PC-3 (cell line): ENCODE results near the gene EEIG1. TPM values are rescaled to one million over a fixed set of nuclear protein-coding genes. Genes with fewer than 3 reads are reported as not detected.
A peak's percentile ranks its signal among the peaks of the same experiment; 100 is the strongest.

Experiments
- ATAC-seq: fragments of 200-7000 bp; cut with Tn5 transposase; 2 replicates; pipeline ENCODE4 v1.9.1; 2020; ENCODE audit warnings: mild to moderate bottlenecking, moderate library complexity
- BruUV-seq: library from RNA; stranded (reverse); fragments of 400-500 nt; replicated peaks from 2 replicates; lab custom pipeline; 2021; lab: Mats Ljungman, UMichigan
- CTCF ChIA-PET: fragments of 300-600 bp; sonication (Branson Sonifier 250); formaldehyde crosslinking; loops from one replicate; lab custom pipeline; 2022; ENCODE audit warnings: antibody characterized with exemption; lab: Charles Lee
- POLR2A ChIA-PET: fragments of 300-600 bp; sonication (Branson Sonifier 250); formaldehyde crosslinking; loops from one replicate; lab custom pipeline; 2022; ENCODE audit warnings: antibody characterized with exemption; ENCODE audit not compliant: unreplicated experiment; lab: Charles Lee
- DNase-seq: peaks from one replicate; pipeline ENCODE4 v3.0.0-alpha.2; 2015
- H2AFZ ChIP-seq: fragments of 300-600 bp; sonication (generic); 2 replicates; pipeline ENCODE4 v1.6.0; 2016; ENCODE audit warnings: antibody characterized with exemption, low read length
- H3F3A ChIP-seq: fragments of 300-600 bp; sonication (generic); one replicate; pipeline ENCODE4 v1.6.0; 2017; ENCODE audit warnings: antibody characterized with exemption, low read length, control low read depth, mild to moderate bottlenecking; ENCODE audit not compliant: unreplicated experiment
- H3K27ac ChIP-seq: fragments of 300-600 bp; sonication (generic); 2 replicates; pipeline ENCODE4 v1.5.1; 2016; ENCODE audit warnings: mild to moderate bottlenecking, low read length
- H3K27me3 ChIP-seq: fragments of 300-600 bp; sonication (generic); 2 replicates; pipeline ENCODE4 v1.6.1; 2016; ENCODE audit warnings: low read length, mixed read lengths
- H3K36me3 ChIP-seq: fragments of 300-600 bp; sonication (generic); 2 replicates; pipeline ENCODE4 v1.6.1; 2016; ENCODE audit warnings: low read depth, mixed run types, low read length, mixed read lengths
- H3K4me1 ChIP-seq: fragments of 300-600 bp; sonication (generic); 2 replicates; pipeline ENCODE4 v1.5.1; 2016; ENCODE audit warnings: low read length; ENCODE audit not compliant: insufficient read depth
- H3K4me2 ChIP-seq: fragments of 300-600 bp; sonication (generic); 2 replicates; pipeline ENCODE4 v1.6.0; 2016; ENCODE audit warnings: low read length
- H3K4me3 ChIP-seq: fragments of 300-600 bp; sonication (generic); 2 replicates; pipeline ENCODE4 v1.5.1; 2016; ENCODE audit warnings: mild to moderate bottlenecking, low read length, mixed read lengths
- H3K79me2 ChIP-seq: fragments of 300-600 bp; sonication (generic); 2 replicates; pipeline ENCODE4 v1.6.1; 2017; ENCODE audit warnings: low read length, mixed read lengths
- H3K9ac ChIP-seq: fragments of 300-600 bp; sonication (generic); 2 replicates; pipeline ENCODE4 v1.6.0; 2016; ENCODE audit warnings: mild to moderate bottlenecking, low read length
- H3K9me2 ChIP-seq: fragments of 300-600 bp; sonication (generic); replicated peaks from 2 replicates; pipeline ENCODE4 v1.6.1; 2016; ENCODE audit warnings: mixed run types, low read length, mixed read lengths
- H3K9me3 ChIP-seq: fragments of 300-600 bp; sonication (generic); 2 replicates; pipeline ENCODE4 v1.6.1; 2016; ENCODE audit warnings: low read length, mixed read lengths
- H4K20me1 ChIP-seq: fragments of 300-600 bp; sonication (generic); 2 replicates; pipeline ENCODE4 v1.6.1; 2016; ENCODE audit warnings: low read length, mixed read lengths
- CTCF ChIP-seq: fragments of 300-600 bp; sonication (generic); conservative IDR thresholded peaks from 2 replicates; pipeline ENCODE4 v1.5.1; 2017; ENCODE audit warnings: antibody characterized with exemption, low read depth, mild to moderate bottlenecking, low read length
- EZH2 ChIP-seq: fragments of 300-600 bp; sonication (generic); IDR thresholded peaks from one replicate; pipeline ENCODE4 v1.6.1; 2017; ENCODE audit warnings: antibody characterized with exemption, mild to moderate bottlenecking, low read length; ENCODE audit not compliant: unreplicated experiment
- EZH2phosphoT487 ChIP-seq: fragments of 300-600 bp; sonication (generic); IDR thresholded peaks from 2 replicates; pipeline ENCODE4 v1.6.1; 2018; ENCODE audit warnings: mild to moderate bottlenecking, antibody characterized with exemption, low read length, borderline replicate concordance
- intact Hi-C: fragments of 100-400 bp; cut with micrococcal nuclease; formaldehyde crosslinking; loops from 2 replicates; pipeline ENCODE4 v1.9.0; 2023
- total RNA-seq: library from RNA; depleted of rRNA; stranded (reverse); fragments of >200 nt; gene quantifications from 2 replicates; pipeline ENCODE4 v1.2.3, GENCODE V29; 2014

The EEIG1 gene
- total RNA-seq, 1 experiment from 2014 or later = 10.8 TPM

DNA sequence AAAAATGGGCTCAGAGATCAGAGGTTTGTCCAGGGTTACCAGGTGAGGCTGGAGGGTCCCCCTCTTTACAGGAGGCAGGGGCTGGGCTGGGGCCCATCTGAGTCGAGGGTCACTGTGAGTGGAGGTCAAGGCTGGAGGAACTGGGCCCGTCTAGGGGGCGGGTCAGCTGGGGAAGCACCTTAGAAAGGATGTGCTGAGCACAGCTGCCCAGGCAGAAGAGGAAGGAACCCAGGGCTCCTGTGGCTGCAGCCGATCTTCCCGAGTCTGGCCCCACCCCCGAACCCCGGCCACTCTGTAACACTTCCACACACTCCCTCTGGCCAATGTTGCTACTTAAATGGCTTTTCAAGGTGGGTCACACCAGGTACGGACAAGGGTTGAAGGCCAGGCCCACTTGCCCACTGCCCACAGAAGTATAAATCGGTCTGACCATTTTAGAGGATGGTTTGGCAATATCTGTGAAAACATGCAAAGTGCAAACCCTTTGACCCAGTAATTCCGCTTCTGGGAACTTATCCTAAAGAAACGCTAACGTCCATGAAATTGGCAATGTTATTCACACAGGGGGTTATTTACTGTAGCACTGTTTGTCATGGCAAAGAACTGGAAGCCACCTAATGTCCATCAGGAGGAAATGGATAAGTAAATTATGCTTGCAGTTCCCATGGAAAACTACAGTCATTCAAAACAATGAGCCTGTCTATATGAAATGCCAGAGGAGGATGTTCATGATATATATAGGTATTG, 30.5 kb upstream of the EEIG1 start:
- Histone ChIP-seq H3K4me1 (peaks cover 13% of the 10 kb centered on the region), H3K36me3 (no peaks in the 10 kb centered on the region), H3K4me2 (no peak overlapping the region), H3K27me3 (no peaks in the 10 kb centered on the region), H4K20me1 (no peaks in the 10 kb centered on the region), H3K9ac (no peak overlapping the region), H3K4me3 (no peak overlapping the region), H3K79me2 (no peaks in the 10 kb centered on the region), H2AFZ (no peak overlapping the region), H3K9me3 (no peaks in the 10 kb centered on the region), H3F3A (no peaks in the 10 kb centered on the region), H3K27ac (no peak overlapping the region), H3K9me2 (no peaks in the 10 kb centered on the region)
- no TSS peak for BruUV-seq
- ChIA-PET CTCF (no interaction called here), POLR2A (no interaction called here)
- DNase-seq (peak; percentile 19), ATAC-seq (peak; percentile 61)
- TF ChIP-seq EZH2phosphoT487 (no peak), EZH2 (no peak), CTCF (no peak)
- intact Hi-C loops = no loop called here

DNA sequence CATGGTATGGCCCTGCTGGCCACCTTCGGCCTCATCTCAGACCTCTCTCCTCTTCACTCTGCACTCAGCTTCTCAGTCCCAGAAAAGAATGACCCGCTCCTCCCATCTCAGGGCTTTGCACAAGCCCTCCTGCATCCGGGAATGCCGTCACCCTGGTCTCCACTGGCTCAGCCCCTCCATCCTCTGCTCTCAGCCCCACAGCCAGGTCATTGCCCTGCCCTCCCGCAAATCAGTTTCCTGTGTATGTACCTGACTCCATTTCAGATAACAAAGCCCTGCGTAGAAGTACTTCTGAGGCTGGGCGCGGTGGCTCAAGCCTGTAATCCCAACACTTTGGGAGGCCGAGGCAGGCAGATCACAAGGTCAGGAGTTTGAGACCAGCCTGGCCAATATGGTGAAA, 28.9 kb upstream of the EEIG1 start:
- no peaks in the 10 kb centered on the region for H3K36me3 ChIP-seq
- no peaks in the 10 kb centered on the region for H3F3A ChIP-seq
- no TSS peak for BruUV-seq
- H2AFZ ChIP-seq = no peak overlapping the region
- CTCF ChIA-PET = no interaction called here
- H3K27ac ChIP-seq = no peak overlapping the region
- H3K27me3 ChIP-seq = no peaks in the 10 kb centered on the region
- H4K20me1 ChIP-seq = no peaks in the 10 kb centered on the region
- H3K9me2 ChIP-seq = no peaks in the 10 kb centered on the region
- H3K79me2 ChIP-seq = no peaks in the 10 kb centered on the region
- H3K9me3 ChIP-seq = no peaks in the 10 kb centered on the region
- DNase-seq = no peak
- no peak for ATAC-seq
- POLR2A ChIA-PET = no interaction called here
- no peak for TF ChIP-seq EZH2phosphoT487
- no peak for TF ChIP-seq CTCF
- TF ChIP-seq EZH2 = no peak
- H3K9ac ChIP-seq = no peak overlapping the region
- intact Hi-C loops = no loop called here
- H3K4me2 ChIP-seq = no peak overlapping the region
- peaks cover 18% of the 10 kb centered on the region for H3K4me1 ChIP-seq
- H3K4me3 ChIP-seq = no peak overlapping the region

DNA sequence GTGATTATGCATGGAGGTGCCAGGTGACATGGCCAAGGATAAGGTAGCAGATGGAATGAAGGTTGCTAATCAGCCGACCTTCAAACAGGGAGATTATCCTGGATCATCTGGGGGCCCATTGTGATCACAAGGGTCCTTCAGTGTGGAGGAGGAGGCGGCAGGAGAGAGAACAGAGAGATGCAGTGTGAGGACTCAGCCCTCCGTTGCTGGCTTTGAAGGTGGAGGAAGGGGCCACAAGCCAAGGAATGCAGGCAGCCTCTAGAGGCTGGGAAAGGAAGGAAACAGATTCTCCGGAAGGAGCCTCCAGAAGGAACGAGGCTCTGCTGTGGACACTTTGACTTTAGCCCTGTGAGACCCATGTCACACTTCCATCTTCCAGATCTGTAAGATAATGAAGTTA, 27.4 kb upstream of the EEIG1 start:
- TF ChIP-seq CTCF (no peak), EZH2phosphoT487 (no peak), EZH2 (no peak)
- H3K9me3 ChIP-seq = no peaks in the 10 kb centered on the region
- DNase-seq = no peak
- H3K9me2 ChIP-seq = no peaks in the 10 kb centered on the region
- H3K79me2 ChIP-seq = no peaks in the 10 kb centered on the region
- no peak overlapping the region for H2AFZ ChIP-seq
- no peaks in the 10 kb centered on the region for H3K36me3 ChIP-seq
- intact Hi-C loops = no loop called here
- ChIA-PET POLR2A (no interaction called here), CTCF (no interaction called here)
- H3K27ac ChIP-seq = no peak overlapping the region
- no peaks in the 10 kb centered on the region for H3K27me3 ChIP-seq
- no peaks in the 10 kb centered on the region for H4K20me1 ChIP-seq
- peaks cover 18% of the 10 kb centered on the region for H3K4me1 ChIP-seq
- no peaks in the 10 kb centered on the region for H3F3A ChIP-seq
- BruUV-seq = no TSS peak
- no peak overlapping the region for H3K9ac ChIP-seq
- no peak for ATAC-seq
- no peak overlapping the region for H3K4me3 ChIP-seq
- H3K4me2 ChIP-seq = no peak overlapping the region
